ENCODE data around the gene CCDC152.

The CCDC152 gene

DNA sequence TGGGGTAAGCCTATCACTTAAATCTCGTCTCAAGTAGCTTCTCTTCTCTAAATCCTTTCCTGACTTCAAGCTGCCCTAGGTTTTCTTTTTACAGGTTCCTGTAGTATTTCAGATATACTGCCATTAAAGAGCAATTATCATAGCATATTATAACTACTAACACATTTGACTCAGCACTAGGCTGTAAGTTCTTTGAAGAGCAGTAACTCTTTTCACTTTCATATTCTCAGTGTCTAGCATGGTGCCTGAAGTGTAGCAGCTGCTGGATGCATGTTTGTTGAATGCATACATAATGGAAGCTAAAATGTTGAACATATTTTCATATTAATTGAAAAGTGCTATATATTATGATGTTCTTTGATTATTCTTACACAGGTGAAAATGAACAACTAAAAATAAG lies 22.5 kb downstream of the CCDC152 start:
- DNase-seq (ENCODE audit: insufficient read length, low spot score) (no peak), FAIRE-seq (no peak)
- TF ChIP-seq, protein P1, sequence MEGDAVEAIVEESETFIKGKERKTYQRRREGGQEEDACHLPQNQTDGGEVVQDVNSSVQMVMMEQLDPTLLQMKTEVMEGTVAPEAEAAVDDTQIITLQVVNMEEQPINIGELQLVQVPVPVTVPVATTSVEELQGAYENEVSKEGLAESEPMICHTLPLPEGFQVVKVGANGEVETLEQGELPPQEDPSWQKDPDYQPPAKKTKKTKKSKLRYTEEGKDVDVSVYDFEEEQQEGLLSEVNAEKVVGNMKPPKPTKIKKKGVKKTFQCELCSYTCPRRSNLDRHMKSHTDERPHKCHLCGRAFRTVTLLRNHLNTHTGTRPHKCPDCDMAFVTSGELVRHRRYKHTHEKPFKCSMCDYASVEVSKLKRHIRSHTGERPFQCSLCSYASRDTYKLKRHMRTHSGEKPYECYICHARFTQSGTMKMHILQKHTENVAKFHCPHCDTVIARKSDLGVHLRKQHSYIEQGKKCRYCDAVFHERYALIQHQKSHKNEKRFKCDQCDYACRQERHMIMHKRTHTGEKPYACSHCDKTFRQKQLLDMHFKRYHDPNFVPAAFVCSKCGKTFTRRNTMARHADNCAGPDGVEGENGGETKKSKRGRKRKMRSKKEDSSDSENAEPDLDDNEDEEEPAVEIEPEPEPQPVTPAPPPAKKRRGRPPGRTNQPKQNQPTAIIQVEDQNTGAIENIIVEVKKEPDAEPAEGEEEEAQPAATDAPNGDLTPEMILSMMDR (IDR thresholded peaks at IDR 0.05; ENCODE audit: insufficient read depth, missing control alignments): no peak

DNA sequence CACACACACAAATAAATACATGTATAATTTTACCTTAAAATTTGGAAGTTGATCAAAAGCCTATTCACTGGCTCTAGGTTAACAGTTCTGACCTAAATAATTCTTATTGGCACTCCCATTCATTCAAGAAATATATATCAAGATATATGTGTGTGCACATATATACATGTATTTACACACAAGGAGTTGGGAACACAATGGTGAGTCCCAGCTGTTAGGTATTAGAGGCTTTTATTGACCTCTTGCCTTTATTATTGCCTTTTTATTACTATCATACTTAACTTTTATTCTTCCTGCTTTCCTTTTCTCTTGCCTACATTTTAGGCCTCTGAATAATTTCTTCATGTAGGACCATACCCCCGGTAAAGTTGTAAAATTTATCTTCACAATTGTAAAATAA lies 25.0 kb downstream of the CCDC152 start:
- TF ChIP-seq, protein P1 (IDR thresholded peaks at IDR 0.05; ENCODE audit: insufficient read depth, missing control alignments): no peak
- FAIRE-seq (no peak), DNase-seq (ENCODE audit: insufficient read length, low spot score) (no peak)

DNA sequence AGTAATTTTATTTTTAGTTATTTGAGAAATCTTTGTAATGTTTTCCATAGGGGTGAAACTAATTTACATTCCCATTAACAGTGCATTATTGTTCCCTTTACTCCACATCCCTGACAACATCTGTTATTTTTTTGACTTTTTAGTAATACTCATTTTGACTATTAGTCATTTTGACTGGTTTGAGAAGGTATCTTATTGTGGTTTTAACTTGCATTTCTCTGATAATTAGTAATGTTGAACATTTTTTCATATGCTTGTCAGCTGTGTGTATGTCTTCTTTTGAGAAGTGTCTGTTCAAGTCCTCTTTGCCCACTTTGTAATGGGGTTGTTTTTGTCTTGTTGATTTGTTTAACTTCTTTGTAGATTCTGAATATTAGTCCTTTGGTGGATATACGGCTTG lies 27.5 kb downstream of the CCDC152 start:
- FAIRE-seq (no peak), DNase-seq (ENCODE audit: insufficient read length, low spot score) (no peak)
- TF ChIP-seq, protein P1 (IDR thresholded peaks at IDR 0.05; ENCODE audit: insufficient read depth, missing control alignments): no peak

DNA sequence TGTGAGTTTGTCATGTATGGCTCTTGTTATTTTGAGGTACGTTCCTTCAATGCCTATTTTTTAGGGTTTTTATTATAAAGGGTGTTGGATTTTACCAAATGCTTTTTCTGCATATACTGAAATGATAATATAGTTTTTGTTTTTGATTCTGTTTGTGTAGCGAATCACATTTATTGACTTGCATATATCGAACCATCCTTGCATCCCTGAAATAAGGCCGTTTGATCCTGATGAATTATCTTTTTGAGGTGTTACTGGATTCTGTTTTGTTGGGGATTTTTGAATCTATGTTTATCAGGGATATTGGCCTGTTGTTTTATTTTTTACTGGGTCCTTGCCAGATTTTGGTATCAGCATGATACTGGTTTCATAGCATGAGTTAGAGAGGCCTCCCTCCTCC lies 29.1 kb downstream of the CCDC152 start:
- TF ChIP-seq, protein P1 (IDR thresholded peaks at IDR 0.05; ENCODE audit: insufficient read depth, missing control alignments): no peak
- no peak for DNase-seq (ENCODE audit: insufficient read length, low spot score)
- no peak for FAIRE-seq

DNA sequence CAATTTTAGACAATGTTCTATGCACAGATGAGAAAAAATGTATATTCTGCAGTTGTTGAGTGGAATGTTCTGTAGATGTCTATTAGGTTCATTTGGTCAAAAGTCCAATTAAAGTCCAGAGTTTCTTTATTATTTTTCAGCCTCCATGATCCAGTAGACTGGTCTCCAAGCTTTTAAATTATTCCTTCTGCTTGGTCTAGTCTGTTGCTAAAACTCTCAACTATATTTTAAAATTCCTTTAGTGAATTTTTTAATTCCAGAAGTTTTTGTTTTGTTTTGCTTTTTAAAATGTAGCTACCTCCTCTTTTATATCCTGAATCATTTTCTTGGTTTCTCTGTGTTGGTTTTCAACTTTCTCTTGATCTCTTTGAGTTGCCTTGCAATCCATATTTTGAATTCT lies 30.5 kb downstream of the CCDC152 start:
- no peak for FAIRE-seq
- TF ChIP-seq, protein P1 (IDR thresholded peaks at IDR 0.05; ENCODE audit: insufficient read depth, missing control alignments): no peak
- no peak for DNase-seq (ENCODE audit: insufficient read length, low spot score)

DNA sequence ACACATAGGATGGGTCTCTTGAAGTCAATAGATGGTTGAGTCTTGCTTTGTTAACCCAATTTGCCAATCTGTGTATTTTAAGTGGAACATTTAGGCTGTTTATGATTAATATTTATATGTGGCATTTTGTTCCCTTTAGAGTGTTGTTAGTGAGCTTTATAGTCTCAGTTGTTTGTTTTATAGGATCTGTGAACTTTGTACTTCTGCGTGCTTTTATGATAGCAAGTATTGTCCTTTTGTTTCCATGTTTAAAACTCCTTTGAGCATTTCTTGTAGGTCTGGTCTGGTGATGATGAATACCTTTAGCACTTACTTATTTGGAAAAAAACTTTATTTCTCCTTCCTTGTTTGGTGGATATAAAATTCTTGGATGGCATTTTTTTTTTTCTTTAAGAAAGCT lies 31.2 kb downstream of the CCDC152 start:
- no peak for DNase-seq (ENCODE audit: insufficient read length, low spot score)
- TF ChIP-seq, protein P1 (IDR thresholded peaks at IDR 0.05; ENCODE audit: insufficient read depth, missing control alignments): no peak

DNA sequence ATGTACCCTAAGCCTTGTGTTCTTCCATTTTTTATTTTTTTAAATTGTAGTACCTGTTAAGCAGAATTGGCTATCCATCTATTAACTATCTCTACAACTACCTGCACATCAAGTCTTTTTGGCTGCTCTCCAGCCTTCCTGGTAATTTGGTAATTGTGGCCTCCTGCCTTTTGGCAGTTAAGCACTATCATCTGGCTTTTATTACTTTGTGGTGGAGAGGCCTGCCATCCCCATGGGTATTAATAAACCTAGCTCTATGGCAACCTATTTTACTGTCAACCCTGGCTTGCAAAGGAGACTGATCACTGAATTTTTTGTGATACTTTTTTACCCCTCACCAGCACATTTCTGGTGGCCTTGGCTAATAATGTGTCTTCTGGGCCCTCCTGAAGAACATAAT lies 34.5 kb downstream of the CCDC152 start:
- DNase-seq (ENCODE audit: insufficient read length, low spot score) (no peak), FAIRE-seq (no peak)
- TF ChIP-seq, protein P1 (IDR thresholded peaks at IDR 0.05; ENCODE audit: insufficient read depth, missing control alignments): no peak

More for the DNA sequence above, 31.2 kb downstream of the CCDC152 start:
- FAIRE-seq: no peak
